ENCODE results near the gene RNF151. TPM values are rescaled to one million over a fixed set of nuclear protein-coding genes. Genes with fewer than 3 reads are reported as not detected.

Gene RNF151
- total and polyA plus RNA-seq, 2 of the 13 experiments (the other 11 are each of a cell fraction or from before 2014, with no cell fraction given), result not detected

DNA sequence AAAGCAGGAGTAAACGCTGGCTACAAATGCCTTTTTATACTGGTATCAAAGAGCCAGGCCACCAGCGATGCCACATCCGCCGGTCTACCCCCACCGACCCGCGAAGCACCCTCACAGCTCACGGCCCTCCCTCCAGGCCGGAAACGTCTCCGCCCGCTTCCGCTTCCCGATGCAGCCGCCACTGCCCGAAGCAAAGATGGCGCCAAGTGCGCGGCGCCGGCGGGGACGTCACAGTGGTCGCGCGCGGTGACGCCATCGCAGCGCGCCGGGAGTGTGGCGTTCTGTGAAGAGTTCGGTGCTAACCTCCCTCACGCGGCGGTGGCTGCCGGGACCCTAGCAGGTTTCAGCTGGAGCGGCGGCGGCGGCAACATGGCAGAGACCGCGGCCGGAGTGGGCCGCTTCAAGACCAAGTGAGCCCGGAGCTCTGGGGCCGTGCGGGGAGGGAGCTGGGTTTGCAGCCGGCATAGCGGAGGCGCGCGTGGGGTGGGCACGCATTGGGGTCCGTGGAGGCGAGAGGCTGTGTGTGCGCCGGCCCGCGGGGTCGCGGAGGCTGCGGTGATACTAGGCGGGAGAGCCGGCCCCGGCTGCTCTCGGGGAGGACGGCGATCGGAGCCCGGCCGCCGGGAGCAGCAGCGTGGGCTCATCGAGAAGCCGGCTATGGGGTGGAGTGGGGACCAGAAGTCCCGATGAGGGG, 5.3 kb downstream of the RNF151 start, which contains the start of gene TBL3 (continued):
- TF ChIP-seq ZNF782 (CRISPR knock-in tag; IDR thresholded peaks at IDR 0.05; ENCODE audit: borderline replicate concordance), result peak; percentile 44; the same call in 1 of the 2 replicates
- TF ChIP-seq, protein P1, sequence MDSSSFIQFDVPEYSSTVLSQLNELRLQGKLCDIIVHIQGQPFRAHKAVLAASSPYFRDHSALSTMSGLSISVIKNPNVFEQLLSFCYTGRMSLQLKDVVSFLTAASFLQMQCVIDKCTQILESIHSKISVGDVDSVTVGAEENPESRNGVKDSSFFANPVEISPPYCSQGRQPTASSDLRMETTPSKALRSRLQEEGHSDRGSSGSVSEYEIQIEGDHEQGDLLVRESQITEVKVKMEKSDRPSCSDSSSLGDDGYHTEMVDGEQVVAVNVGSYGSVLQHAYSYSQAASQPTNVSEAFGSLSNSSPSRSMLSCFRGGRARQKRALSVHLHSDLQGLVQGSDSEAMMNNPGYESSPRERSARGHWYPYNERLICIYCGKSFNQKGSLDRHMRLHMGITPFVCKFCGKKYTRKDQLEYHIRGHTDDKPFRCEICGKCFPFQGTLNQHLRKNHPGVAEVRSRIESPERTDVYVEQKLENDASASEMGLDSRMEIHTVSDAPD (CRISPR knock-in tag; IDR thresholded peaks at IDR 0.05), result no peak
- TF ChIP-seq ZFP36 (IDR thresholded peaks at IDR 0.05; ENCODE audit: borderline replicate concordance, low read depth, low read length, partially characterized antibody), result no peak
- no peak for TF ChIP-seq ZNF841 (CRISPR knock-in tag; IDR thresholded peaks at IDR 0.05; ENCODE audit: borderline replicate concordance)
- peak; percentile 84 for TF ChIP-seq ARNTL (CRISPR knock-in tag; IDR thresholded peaks at IDR 0.05)
- TF ChIP-seq ZNF7 (CRISPR knock-in tag; IDR thresholded peaks at IDR 0.05), result no peak
- no peak for TF ChIP-seq SMC3 (IDR thresholded peaks at IDR 0.05; ENCODE audit: low read length)
- TF ChIP-seq ZNF44 (CRISPR knock-in tag; IDR thresholded peaks at IDR 0.05), result peak; percentile 89
- peak; percentile 86 for TF ChIP-seq ELF3 (CRISPR knock-in tag; IDR thresholded peaks at IDR 0.05)
- TF ChIP-seq, protein P2, sequence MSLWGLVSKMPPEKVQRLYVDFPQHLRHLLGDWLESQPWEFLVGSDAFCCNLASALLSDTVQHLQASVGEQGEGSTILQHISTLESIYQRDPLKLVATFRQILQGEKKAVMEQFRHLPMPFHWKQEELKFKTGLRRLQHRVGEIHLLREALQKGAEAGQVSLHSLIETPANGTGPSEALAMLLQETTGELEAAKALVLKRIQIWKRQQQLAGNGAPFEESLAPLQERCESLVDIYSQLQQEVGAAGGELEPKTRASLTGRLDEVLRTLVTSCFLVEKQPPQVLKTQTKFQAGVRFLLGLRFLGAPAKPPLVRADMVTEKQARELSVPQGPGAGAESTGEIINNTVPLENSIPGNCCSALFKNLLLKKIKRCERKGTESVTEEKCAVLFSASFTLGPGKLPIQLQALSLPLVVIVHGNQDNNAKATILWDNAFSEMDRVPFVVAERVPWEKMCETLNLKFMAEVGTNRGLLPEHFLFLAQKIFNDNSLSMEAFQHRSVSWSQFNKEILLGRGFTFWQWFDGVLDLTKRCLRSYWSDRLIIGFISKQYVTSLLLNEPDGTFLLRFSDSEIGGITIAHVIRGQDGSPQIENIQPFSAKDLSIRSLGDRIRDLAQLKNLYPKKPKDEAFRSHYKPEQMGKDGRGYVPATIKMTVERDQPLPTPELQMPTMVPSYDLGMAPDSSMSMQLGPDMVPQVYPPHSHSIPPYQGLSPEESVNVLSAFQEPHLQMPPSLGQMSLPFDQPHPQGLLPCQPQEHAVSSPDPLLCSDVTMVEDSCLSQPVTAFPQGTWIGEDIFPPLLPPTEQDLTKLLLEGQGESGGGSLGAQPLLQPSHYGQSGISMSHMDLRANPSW (CRISPR knock-in tag; IDR thresholded peaks at IDR 0.05; ENCODE audit: borderline replicate concordance), result no peak; the same call in 1 of the 2 replicates
- TF ChIP-seq ZNF563 (CRISPR knock-in tag; IDR thresholded peaks at IDR 0.05), result peak; percentile 57; the same call in 1 of the 2 replicates
- no peak for TF ChIP-seq ZNF253 (CRISPR knock-in tag; IDR thresholded peaks at IDR 0.05; ENCODE audit: borderline replicate concordance)
- TF ChIP-seq SMAD1 (CRISPR knock-in tag; IDR thresholded peaks at IDR 0.05; ENCODE audit: borderline replicate concordance, low read depth), result peak; percentile 91; the same call in 1 of the 2 replicates
- peak in 1 of 2 experiments; percentile 91; a peak in 2 of 4 replicates for TF ChIP-seq KLF16 (CRISPR knock-in tag; IDR thresholded peaks at IDR 0.05)
- TF ChIP-seq MIXL1 (CRISPR knock-in tag; IDR thresholded peaks at IDR 0.05), result peak; percentile 64
- no peak for TF ChIP-seq ZFP62 (CRISPR knock-in tag; IDR thresholded peaks at IDR 0.05)
- TF ChIP-seq KAT7 (CRISPR knock-in tag; IDR thresholded peaks at IDR 0.05; ENCODE audit: borderline replicate concordance), result peak; percentile 95
- TF ChIP-seq ZNF557 (CRISPR knock-in tag; IDR thresholded peaks at IDR 0.05), result peak; percentile 21; the same call in 1 of the 2 replicates
- TF ChIP-seq ZNF558 (CRISPR knock-in tag; IDR thresholded peaks at IDR 0.05; ENCODE audit: borderline replicate concordance), result peak; percentile 96
- TF ChIP-seq HNF4A (CRISPR knock-in tag; IDR thresholded peaks at IDR 0.05), result peak; percentile 43
- peak; percentile 91 for TF ChIP-seq POLR2G (IDR thresholded peaks at IDR 0.05; ENCODE audit: low read depth, low read length)
- peak; percentile 69 for TF ChIP-seq XRCC5 (optimal IDR thresholded peaks at IDR 0.05; ENCODE audit: low read length)
- TF ChIP-seq MAZ (IDR thresholded peaks at IDR 0.05; ENCODE audit: borderline replicate concordance, low read depth, low read length), result peak; percentile 77; the same call in 1 of the 2 replicates
- peak; percentile 89 for TF ChIP-seq MAZ (CRISPR knock-in tag; IDR thresholded peaks at IDR 0.05; ENCODE audit: low read depth)
- no peak for TF ChIP-seq SRSF1 (optimal IDR thresholded peaks at IDR 0.05; ENCODE audit: low read depth, low read length)
- TF ChIP-seq ZNF10 (CRISPR knock-in tag; IDR thresholded peaks at IDR 0.05; ENCODE audit: borderline replicate concordance, low read depth), result no peak
- peak; percentile 91 for TF ChIP-seq ARNT2 (CRISPR knock-in tag; IDR thresholded peaks at IDR 0.05; ENCODE audit: low read depth)

All from HepG2 (cell line).